ENCODE measurements around the gene MFRP.

The MFRP gene

DNA sequence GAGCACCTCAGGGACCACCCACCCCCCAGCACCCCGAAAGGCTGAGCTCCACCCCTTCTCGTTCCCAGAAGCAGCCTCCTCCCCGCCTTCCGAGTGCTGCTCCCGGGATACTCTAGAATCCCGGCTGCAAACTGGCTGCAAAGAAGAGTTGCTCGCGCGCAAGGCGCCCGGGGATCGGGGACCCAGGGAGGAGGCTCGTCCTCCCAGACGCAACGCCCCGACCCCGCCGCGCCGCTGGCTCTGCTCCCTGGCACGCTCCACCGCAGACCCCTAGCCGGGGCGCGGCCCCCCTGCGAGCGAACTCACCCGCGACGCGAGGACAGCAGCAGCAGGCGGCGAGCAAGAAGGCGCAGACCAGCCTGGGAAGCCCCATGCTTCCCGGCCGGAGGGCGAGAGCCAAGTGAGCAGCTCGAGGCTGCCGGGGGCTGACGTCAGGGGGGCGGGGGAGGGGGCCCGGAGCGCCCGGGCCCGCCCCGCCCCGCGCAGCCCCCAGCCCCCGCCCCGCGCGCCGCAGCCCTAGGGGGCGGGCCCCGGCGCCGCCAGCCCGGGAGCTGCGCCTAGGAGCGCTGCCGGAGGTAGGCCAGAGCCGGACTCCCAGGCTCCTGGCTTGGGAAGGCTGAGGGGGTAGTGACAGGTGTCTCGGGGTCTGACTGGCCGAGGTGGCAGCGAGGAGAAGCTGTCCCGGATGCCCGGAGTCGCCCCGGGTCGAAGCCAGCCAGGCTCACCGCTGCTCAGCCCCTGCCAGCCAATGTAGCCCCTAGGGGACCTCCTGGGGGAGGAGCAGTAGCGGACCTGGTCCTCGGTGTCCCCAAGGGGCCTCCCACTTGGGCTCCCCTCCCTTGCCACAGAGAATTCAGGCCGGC lies 29.5 kb downstream of the MFRP start, which contains the start of gene MCAM:
MCAM (minus strand) TSS at position 402 of the 863 bp plus-strand sequence; CDS start at position 373, 29 bp downstream.
- Histone ChIP-seq H2AFZ (ENCODE audit: low read depth, low read length, severe bottlenecking) (no peak within 1 kb of the TSS), H3K4me3 (ENCODE audit: insufficient read depth, low read length, poor library complexity, severe bottlenecking) (no peak within 1 kb of the TSS), H3K79me2 (ENCODE audit: insufficient read depth, low read length) (no peaks in the 10 kb centered on the region), H3K27ac (ENCODE audit: low read depth, low read length) (no peak within 1 kb of the TSS), H3K4me2 (ENCODE audit: low read depth, low read length, poor library complexity, severe bottlenecking) (peak within 1 kb of the TSS; percentile 47), H3K9me3 (ENCODE audit: insufficient read depth, low read length) (no peaks in the 10 kb centered on the region), H3K27me3 (ENCODE audit: low read length) (no peaks in the 10 kb centered on the region), H3K36me3 (ENCODE audit: low read length) (no peaks in the 10 kb centered on the region), H4K20me1 (ENCODE audit: low read depth, low read length) (no peaks in the 10 kb centered on the region), H3K9me2 (replicated peaks; ENCODE audit: insufficient read depth, low read length) (no peaks in the 10 kb centered on the region), H3F3A (ENCODE audit: insufficient read depth) (no peaks in the 10 kb centered on the region), H3K9ac (ENCODE audit: low read length) (no peak within 1 kb of the TSS)
- TF ChIP-seq EZH2phosphoT487 (conservative IDR thresholded peaks at IDR 0.05; ENCODE audit: low read length): no peak
- TF ChIP-seq, protein P1, sequence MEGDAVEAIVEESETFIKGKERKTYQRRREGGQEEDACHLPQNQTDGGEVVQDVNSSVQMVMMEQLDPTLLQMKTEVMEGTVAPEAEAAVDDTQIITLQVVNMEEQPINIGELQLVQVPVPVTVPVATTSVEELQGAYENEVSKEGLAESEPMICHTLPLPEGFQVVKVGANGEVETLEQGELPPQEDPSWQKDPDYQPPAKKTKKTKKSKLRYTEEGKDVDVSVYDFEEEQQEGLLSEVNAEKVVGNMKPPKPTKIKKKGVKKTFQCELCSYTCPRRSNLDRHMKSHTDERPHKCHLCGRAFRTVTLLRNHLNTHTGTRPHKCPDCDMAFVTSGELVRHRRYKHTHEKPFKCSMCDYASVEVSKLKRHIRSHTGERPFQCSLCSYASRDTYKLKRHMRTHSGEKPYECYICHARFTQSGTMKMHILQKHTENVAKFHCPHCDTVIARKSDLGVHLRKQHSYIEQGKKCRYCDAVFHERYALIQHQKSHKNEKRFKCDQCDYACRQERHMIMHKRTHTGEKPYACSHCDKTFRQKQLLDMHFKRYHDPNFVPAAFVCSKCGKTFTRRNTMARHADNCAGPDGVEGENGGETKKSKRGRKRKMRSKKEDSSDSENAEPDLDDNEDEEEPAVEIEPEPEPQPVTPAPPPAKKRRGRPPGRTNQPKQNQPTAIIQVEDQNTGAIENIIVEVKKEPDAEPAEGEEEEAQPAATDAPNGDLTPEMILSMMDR (IDR thresholded peaks at IDR 0.05; ENCODE audit: insufficient read depth, low read length, poor library complexity, severe bottlenecking): no peak

DNA sequence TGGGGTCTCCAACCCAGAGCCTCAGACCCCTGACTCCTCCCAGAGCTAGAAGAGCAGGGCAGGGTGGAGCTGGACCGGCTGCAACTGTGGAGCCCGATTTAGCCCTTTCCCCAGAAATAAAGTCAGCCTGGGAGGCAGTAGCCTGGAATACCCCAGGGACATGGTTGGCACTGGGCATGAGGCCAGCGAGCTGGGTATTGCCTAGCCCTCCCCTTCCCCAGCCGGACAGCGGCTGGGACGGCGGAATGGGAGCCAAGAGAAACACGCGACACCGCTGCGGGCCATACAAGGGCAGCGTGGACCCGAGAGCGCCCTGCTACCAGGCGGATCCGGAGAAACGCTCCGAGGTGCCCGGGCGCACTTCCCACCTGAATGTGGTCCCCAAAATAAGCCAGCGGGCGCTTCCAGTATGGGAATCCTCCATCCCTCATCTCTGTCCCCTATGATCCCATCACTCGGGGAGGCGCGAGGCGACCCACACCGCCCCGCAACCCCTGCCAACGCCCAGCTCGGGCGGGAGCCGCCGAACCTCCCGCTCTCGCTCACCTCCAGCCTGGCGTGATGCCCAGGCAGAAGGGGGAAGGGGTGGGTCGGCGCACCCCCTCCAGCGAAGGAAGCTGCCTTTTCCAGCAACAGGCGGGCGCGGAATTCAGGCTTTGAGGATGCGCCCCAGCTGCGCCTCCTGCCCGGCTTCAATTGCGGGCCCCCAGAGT lies 30.3 kb downstream of the MFRP start:
- Histone ChIP-seq H3K36me3 (ENCODE audit: low read length) (no peaks in the 10 kb centered on the region), H3K27ac (ENCODE audit: low read depth, low read length) (no peak overlapping the region), H4K20me1 (ENCODE audit: low read depth, low read length) (no peaks in the 10 kb centered on the region), H3K79me2 (ENCODE audit: insufficient read depth, low read length) (no peaks in the 10 kb centered on the region), H3K27me3 (ENCODE audit: low read length) (no peaks in the 10 kb centered on the region), H3F3A (ENCODE audit: insufficient read depth) (no peaks in the 10 kb centered on the region), H3K4me2 (ENCODE audit: low read depth, low read length, poor library complexity, severe bottlenecking) (peak overlapping the region; percentile 47), H2AFZ (ENCODE audit: low read depth, low read length, severe bottlenecking) (no peak overlapping the region), H3K9me3 (ENCODE audit: insufficient read depth, low read length) (no peaks in the 10 kb centered on the region), H3K4me3 (ENCODE audit: insufficient read depth, low read length, poor library complexity, severe bottlenecking) (no peak overlapping the region), H3K9ac (ENCODE audit: low read length) (no peak overlapping the region; the same call in 1 of the 2 replicates), H3K9me2 (replicated peaks; ENCODE audit: insufficient read depth, low read length) (no peaks in the 10 kb centered on the region)
- TF ChIP-seq EZH2phosphoT487 (conservative IDR thresholded peaks at IDR 0.05; ENCODE audit: low read length): 0 out of 2 replicates have a peak, but pooled peaks have one; percentile 63
- TF ChIP-seq, protein P1 (IDR thresholded peaks at IDR 0.05; ENCODE audit: insufficient read depth, low read length, poor library complexity, severe bottlenecking): no peak

DNA sequence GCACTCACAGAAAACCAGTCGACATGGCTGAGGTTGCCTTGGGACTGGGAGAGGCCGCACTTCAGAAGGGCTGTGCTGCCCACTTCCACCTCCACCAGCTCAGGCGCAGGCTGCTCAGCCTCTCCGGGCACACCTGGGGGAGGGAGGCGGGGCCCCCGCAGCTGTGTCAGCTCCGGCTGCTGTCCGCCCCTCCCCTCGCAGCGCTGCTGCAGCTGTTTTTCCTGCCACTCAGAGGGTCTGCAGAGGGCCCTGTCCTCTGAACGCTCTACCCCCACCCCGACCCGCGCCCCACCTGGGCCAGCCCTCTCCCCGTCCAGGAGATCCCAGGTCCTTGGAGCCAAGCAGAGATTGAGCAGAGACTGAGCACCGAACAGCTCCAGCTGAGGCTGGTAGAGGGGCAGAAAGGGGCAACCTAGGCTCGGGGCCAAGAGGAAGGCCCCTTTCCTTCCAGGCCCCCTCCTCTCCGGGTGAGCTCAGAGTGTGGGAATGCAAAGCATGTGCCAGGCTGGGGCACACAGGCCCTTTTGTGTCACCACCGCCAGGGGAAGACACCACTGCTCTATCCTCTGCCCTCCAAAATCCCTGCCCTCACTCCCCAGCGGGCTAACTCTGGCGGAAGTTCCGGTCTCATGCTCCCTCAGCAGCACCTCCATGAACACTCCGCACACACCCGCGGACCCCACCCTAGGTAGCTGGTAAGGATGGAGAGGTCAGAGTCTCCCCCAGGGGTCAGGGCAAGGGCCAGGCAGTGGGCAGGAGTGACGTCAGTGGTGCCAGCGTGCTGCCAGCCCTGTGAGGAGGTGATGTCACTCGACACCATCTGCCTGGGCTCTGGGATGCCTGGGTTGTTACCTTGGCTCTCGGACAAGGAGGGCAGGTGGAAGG lies 31.1 kb downstream of the MFRP start:
- no peaks in the 10 kb centered on the region for H3K27me3 ChIP-seq (ENCODE audit: low read length)
- H3K27ac ChIP-seq (ENCODE audit: low read depth, low read length): no peak overlapping the region
- H3K9me3 ChIP-seq (ENCODE audit: insufficient read depth, low read length): no peaks in the 10 kb centered on the region
- no peaks in the 10 kb centered on the region for H3K79me2 ChIP-seq (ENCODE audit: insufficient read depth, low read length)
- H3K4me2 ChIP-seq (ENCODE audit: low read depth, low read length, poor library complexity, severe bottlenecking): peak overlapping the region; percentile 47
- H3K9ac ChIP-seq (ENCODE audit: low read length): peak overlapping the region; percentile 2; the same call in 1 of the 2 replicates
- no peak overlapping the region for H3K4me3 ChIP-seq (ENCODE audit: insufficient read depth, low read length, poor library complexity, severe bottlenecking)
- no peak overlapping the region for H2AFZ ChIP-seq (ENCODE audit: low read depth, low read length, severe bottlenecking)
- TF ChIP-seq, protein P1 (IDR thresholded peaks at IDR 0.05; ENCODE audit: insufficient read depth, low read length, poor library complexity, severe bottlenecking): no peak
- no peak for TF ChIP-seq EZH2phosphoT487 (conservative IDR thresholded peaks at IDR 0.05; ENCODE audit: low read length)
- no peaks in the 10 kb centered on the region for H3K36me3 ChIP-seq (ENCODE audit: low read length)
- no peaks in the 10 kb centered on the region for H3F3A ChIP-seq (ENCODE audit: insufficient read depth)
- H4K20me1 ChIP-seq (ENCODE audit: low read depth, low read length): no peaks in the 10 kb centered on the region
- no peaks in the 10 kb centered on the region for H3K9me2 ChIP-seq (replicated peaks; ENCODE audit: insufficient read depth, low read length)
